ENCODE data around the gene LTBP3.

Gene LTBP3

DNA sequence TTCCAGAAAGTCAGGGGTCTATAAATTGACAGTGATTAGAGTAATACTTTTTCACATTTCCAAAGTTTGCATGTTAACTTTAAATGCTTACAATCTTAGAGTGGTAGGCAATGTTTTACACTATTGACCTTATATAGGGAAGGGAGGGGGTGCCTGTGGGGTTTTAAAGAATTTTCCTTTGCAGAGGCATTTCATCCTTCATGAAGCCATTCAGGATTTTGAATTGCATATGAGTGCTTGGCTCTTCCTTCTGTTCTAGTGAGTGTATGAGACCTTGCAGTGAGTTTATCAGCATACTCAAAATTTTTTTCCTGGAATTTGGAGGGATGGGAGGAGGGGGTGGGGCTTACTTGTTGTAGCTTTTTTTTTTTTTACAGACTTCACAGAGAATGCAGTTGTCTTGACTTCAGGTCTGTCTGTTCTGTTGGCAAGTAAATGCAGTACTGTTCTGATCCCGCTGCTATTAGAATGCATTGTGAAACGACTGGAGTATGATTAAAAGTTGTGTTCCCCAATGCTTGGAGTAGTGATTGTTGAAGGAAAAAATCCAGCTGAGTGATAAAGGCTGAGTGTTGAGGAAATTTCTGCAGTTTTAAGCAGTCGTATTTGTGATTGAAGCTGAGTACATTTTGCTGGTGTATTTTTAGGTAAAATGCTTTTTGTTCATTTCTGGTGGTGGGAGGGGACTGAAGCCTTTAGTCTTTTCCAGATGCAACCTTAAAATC is 54.0 kb downstream of the LTBP3 start:
- no peak overlapping the region for H2AFZ ChIP-seq (ENCODE audit: low read length)
- peaks cover 38% of the 10 kb centered on the region for H3K4me1 ChIP-seq (ENCODE audit: insufficient read depth, low read length, poor library complexity, severe bottlenecking)
- peaks cover 85% of the 10 kb centered on the region for H3K79me2 ChIP-seq (ENCODE audit: insufficient read depth, low read length)
- H3K9me3 ChIP-seq (ENCODE audit: insufficient read depth, low read depth, low read length): no peaks in the 10 kb centered on the region
- H3K4me2 ChIP-seq (ENCODE audit: low read depth, low read length, poor library complexity, severe bottlenecking): peak overlapping the region; percentile 98
- H3K9ac ChIP-seq (ENCODE audit: low read depth, low read length, poor library complexity, severe bottlenecking): peak overlapping the region; percentile 100
- no peak for TF ChIP-seq EZH2phosphoT487 (IDR thresholded peaks at IDR 0.05; ENCODE audit: borderline replicate concordance)
- TF ChIP-seq, protein P1, sequence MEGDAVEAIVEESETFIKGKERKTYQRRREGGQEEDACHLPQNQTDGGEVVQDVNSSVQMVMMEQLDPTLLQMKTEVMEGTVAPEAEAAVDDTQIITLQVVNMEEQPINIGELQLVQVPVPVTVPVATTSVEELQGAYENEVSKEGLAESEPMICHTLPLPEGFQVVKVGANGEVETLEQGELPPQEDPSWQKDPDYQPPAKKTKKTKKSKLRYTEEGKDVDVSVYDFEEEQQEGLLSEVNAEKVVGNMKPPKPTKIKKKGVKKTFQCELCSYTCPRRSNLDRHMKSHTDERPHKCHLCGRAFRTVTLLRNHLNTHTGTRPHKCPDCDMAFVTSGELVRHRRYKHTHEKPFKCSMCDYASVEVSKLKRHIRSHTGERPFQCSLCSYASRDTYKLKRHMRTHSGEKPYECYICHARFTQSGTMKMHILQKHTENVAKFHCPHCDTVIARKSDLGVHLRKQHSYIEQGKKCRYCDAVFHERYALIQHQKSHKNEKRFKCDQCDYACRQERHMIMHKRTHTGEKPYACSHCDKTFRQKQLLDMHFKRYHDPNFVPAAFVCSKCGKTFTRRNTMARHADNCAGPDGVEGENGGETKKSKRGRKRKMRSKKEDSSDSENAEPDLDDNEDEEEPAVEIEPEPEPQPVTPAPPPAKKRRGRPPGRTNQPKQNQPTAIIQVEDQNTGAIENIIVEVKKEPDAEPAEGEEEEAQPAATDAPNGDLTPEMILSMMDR (conservative IDR thresholded peaks at IDR 0.05; ENCODE audit: low read length): no peak
- H4K20me1 ChIP-seq (ENCODE audit: insufficient read depth, low read length, poor library complexity, severe bottlenecking): peaks cover 86% of the 10 kb centered on the region
- no peaks in the 10 kb centered on the region for H3K9me2 ChIP-seq (replicated peaks; ENCODE audit: low read depth, low read length)
- peaks cover 69% of the 10 kb centered on the region for H3K36me3 ChIP-seq (ENCODE audit: insufficient read depth, low read length)
- peaks cover 47% of the 10 kb centered on the region for H3K27me3 ChIP-seq (ENCODE audit: insufficient read depth, low read length, poor library complexity, severe bottlenecking)
- peak overlapping the region; percentile 95 for H3K4me3 ChIP-seq (ENCODE audit: low read length, poor library complexity, severe bottlenecking)
- peaks cover 63% of the 10 kb centered on the region for H3F3A ChIP-seq (ENCODE audit: low read depth)

DNA sequence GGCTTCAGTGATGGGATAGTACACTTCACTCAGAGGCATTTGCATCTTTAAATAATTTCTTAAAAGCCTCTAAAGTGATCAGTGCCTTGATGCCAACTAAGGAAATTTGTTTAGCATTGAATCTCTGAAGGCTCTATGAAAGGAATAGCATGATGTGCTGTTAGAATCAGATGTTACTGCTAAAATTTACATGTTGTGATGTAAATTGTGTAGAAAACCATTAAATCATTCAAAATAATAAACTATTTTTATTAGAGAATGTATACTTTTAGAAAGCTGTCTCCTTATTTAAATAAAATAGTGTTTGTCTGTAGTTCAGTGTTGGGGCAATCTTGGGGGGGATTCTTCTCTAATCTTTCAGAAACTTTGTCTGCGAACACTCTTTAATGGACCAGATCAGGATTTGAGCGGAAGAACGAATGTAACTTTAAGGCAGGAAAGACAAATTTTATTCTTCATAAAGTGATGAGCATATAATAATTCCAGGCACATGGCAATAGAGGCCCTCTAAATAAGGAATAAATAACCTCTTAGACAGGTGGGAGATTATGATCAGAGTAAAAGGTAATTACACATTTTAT is 54.7 kb downstream of the LTBP3 start:
- peaks cover 40% of the 10 kb centered on the region for H3K4me1 ChIP-seq (ENCODE audit: insufficient read depth, low read length, poor library complexity, severe bottlenecking)
- peaks cover 61% of the 10 kb centered on the region for H3F3A ChIP-seq (ENCODE audit: low read depth)
- H3K4me3 ChIP-seq (ENCODE audit: low read length, poor library complexity, severe bottlenecking): peak overlapping the region; percentile 95
- peak overlapping the region; percentile 98 for H3K4me2 ChIP-seq (ENCODE audit: low read depth, low read length, poor library complexity, severe bottlenecking)
- H3K27me3 ChIP-seq (ENCODE audit: insufficient read depth, low read length, poor library complexity, severe bottlenecking): peaks cover 48% of the 10 kb centered on the region
- TF ChIP-seq, protein P1 (conservative IDR thresholded peaks at IDR 0.05; ENCODE audit: low read length): no peak
- no peak for TF ChIP-seq EZH2phosphoT487 (IDR thresholded peaks at IDR 0.05; ENCODE audit: borderline replicate concordance)
- peak overlapping the region; percentile 100 for H3K9ac ChIP-seq (ENCODE audit: low read depth, low read length, poor library complexity, severe bottlenecking)
- peaks cover 89% of the 10 kb centered on the region for H3K79me2 ChIP-seq (ENCODE audit: insufficient read depth, low read length)
- no peak overlapping the region for H2AFZ ChIP-seq (ENCODE audit: low read length)
- peaks cover 86% of the 10 kb centered on the region for H4K20me1 ChIP-seq (ENCODE audit: insufficient read depth, low read length, poor library complexity, severe bottlenecking)
- H3K36me3 ChIP-seq (ENCODE audit: insufficient read depth, low read length): peaks cover 69% of the 10 kb centered on the region
- H3K9me2 ChIP-seq (replicated peaks; ENCODE audit: low read depth, low read length): no peaks in the 10 kb centered on the region
- no peaks in the 10 kb centered on the region for H3K9me3 ChIP-seq (ENCODE audit: insufficient read depth, low read depth, low read length)

DNA sequence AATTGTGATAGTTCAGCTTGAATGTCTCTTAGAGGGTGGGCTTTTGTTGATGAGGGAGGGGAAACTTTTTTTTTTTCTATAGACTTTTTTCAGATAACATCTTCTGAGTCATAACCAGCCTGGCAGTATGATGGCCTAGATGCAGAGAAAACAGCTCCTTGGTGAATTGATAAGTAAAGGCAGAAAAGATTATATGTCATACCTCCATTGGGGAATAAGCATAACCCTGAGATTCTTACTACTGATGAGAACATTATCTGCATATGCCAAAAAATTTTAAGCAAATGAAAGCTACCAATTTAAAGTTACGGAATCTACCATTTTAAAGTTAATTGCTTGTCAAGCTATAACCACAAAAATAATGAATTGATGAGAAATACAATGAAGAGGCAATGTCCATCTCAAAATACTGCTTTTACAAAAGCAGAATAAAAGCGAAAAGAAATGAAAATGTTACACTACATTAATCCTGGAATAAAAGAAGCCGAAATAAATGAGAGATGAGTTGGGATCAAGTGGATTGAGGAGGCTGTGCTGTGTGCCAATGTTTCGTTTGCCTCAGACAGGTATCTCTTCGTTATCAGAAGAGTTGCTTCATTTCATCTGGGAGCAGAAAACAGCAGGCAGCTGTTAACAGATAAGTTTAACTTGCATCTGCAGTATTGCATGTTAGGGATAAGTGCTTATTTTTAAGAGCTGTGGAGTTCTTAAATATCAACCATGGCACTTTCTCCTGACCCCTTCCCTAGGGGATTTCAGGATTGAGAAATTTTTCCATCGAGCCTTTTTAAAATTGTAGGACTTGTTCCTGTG is 55.4 kb downstream of the LTBP3 start:
- peaks cover 53% of the 10 kb centered on the region for H3K27me3 ChIP-seq (ENCODE audit: insufficient read depth, low read length, poor library complexity, severe bottlenecking)
- H3K36me3 ChIP-seq (ENCODE audit: insufficient read depth, low read length): peaks cover 69% of the 10 kb centered on the region
- peak overlapping the region; percentile 95 for H3K4me3 ChIP-seq (ENCODE audit: low read length, poor library complexity, severe bottlenecking)
- H3K9me3 ChIP-seq (ENCODE audit: insufficient read depth, low read depth, low read length): no peaks in the 10 kb centered on the region
- no peak overlapping the region for H2AFZ ChIP-seq (ENCODE audit: low read length)
- peaks cover 86% of the 10 kb centered on the region for H4K20me1 ChIP-seq (ENCODE audit: insufficient read depth, low read length, poor library complexity, severe bottlenecking)
- H3K4me1 ChIP-seq (ENCODE audit: insufficient read depth, low read length, poor library complexity, severe bottlenecking): peaks cover 46% of the 10 kb centered on the region
- peaks cover 61% of the 10 kb centered on the region for H3F3A ChIP-seq (ENCODE audit: low read depth)
- peak overlapping the region; percentile 98 for H3K4me2 ChIP-seq (ENCODE audit: low read depth, low read length, poor library complexity, severe bottlenecking)
- TF ChIP-seq, protein P1 (conservative IDR thresholded peaks at IDR 0.05; ENCODE audit: low read length): no peak
- no peak for TF ChIP-seq EZH2phosphoT487 (IDR thresholded peaks at IDR 0.05; ENCODE audit: borderline replicate concordance)
- H3K9me2 ChIP-seq (replicated peaks; ENCODE audit: low read depth, low read length): no peaks in the 10 kb centered on the region
- peaks cover 96% of the 10 kb centered on the region for H3K79me2 ChIP-seq (ENCODE audit: insufficient read depth, low read length)
- peak overlapping the region; percentile 100 for H3K9ac ChIP-seq (ENCODE audit: low read depth, low read length, poor library complexity, severe bottlenecking)
